HG03159 (cell line): ENCODE data around the gene TMSB4X.
"Not testable (repeated sequence)": the region's sequence is repeated elsewhere in the genome, so short reads cannot be mapped to it uniquely, and the experiment has no call there.

Source experiments
- ATAC-seq: cut with Tn5 transposase; IDR thresholded peaks from one replicate; pipeline ENCODE4 v1.9.1; 2021; ENCODE audit warnings: mild to moderate bottlenecking, moderate library complexity; ENCODE audit not compliant: unreplicated experiment

TMSB4X gene

GRCh38 chrX:12974796-12975669 is at the start of gene TMSB4X:
TSS of gene TMSB4X (plus strand) at chrX:12975110.
- peak; percentile 35 for ATAC-seq

- ATAC-seq, result no peak
Observed at GRCh38 chrX:12929701-12930100, 45.2 kb upstream of the TMSB4X start.

DNA sequence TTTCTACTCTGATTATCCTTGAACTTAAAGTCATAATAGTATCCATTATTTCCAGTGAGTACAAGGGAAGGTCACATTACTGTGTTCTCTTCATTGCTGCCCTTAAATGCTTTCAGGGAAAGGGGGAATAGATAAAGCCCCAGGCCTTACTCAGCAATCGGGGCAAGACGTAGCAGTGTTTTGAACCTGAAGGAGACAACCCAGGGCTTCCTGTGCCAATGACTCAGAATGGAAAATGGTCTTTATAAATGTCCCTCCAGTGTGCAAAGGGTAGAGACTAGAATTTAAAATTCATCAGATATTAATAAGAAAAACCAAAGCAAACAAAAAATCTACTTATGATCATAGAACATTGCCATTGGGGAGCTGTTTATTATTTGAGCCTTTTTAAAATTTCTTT is 44.8 kb upstream of the TMSB4X start:
- no peak for ATAC-seq

DNA sequence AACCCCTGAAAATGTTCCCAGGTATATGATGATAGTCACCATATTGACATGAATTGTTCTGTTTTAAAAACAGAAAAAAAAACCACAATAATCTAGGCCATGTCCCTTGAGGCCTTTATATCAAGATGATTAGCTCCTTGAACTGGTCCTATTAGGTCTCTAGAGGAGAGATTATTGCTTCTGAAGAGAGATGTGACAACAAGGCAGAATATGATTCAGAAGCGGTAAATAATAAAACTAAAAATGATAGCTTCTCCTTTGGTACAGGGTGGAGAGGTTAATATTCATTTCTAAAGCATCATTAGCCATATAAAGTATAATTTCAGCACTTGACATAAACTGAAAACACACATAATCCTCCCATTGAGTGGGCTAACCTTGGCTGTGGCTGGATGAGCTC is 42.7 kb upstream of the TMSB4X start:
- ATAC-seq, result no peak

DNA sequence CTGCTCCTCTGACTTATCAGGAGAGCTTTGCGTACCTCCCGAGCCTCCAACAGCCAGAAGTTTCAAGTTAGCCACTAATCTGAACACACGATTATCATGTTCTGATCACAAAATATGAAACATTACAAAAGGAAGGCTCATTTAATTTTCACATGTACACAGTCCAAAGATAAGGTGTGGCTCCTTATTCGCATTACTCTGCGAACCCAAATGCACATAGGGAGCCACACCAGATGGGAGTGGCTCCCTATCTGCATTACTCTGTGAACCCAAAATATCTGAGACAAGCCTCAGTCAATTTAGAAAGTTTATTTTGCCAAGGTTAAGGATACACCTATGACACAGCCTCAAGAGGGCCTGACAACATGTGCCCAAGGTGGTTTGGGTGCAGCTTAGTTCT is 40.1 kb upstream of the TMSB4X start:
- no peak for ATAC-seq

- ATAC-seq, result no peak
Observed at GRCh38 chrX:12936947-12937346, 38.0 kb upstream of the TMSB4X start.

- ATAC-seq, result not testable (repeated sequence)
Observed at GRCh38 chrX:12940471-12940870, 34.4 kb upstream of the TMSB4X start.

- ATAC-seq, result not testable (repeated sequence)
Observed at GRCh38 chrX:12943592-12943991, 31.3 kb upstream of the TMSB4X start.

- ATAC-seq, result not testable (repeated sequence)
Observed at GRCh38 chrX:12944452-12944851, 30.5 kb upstream of the TMSB4X start.

DNA sequence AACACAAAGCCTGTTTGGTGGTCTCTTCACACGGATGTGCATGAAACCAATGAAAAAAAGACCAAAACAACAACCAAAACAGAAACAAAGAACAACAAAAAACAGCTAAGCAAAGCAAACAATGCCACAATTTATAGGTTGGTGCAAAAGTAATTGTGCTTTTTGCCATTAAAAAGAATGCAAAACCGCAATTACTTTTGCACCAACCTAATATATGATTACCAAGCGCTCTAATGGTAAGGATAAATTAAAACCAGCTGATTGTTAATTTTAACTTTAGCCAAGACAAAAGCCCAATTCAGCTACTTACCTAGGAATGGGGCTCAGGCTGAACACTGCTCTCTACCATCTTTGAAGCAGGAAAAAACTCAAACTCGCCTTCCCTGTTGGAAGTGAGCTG is 29.4 kb upstream of the TMSB4X start:
- ATAC-seq, result no peak

DNA sequence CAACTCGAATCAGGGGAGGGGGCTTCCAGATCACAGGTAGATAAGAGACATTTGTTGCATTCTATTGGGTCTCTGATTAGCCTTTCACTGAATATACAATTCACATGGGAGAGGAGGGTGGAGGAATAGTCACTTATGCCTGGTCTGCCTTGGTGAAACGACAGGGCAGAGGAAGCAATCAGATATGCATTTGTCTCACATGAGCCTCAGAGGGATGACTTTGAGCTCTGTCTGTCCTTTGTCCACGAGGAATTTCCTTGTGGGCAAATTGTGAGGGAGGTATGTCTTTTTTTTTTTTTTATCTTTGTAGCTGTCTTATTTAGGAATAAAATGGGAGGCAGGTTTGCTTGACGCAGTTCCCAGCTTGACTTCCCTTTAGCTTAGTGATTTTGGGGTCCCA is 28.5 kb upstream of the TMSB4X start:
- ATAC-seq, result no peak

DNA sequence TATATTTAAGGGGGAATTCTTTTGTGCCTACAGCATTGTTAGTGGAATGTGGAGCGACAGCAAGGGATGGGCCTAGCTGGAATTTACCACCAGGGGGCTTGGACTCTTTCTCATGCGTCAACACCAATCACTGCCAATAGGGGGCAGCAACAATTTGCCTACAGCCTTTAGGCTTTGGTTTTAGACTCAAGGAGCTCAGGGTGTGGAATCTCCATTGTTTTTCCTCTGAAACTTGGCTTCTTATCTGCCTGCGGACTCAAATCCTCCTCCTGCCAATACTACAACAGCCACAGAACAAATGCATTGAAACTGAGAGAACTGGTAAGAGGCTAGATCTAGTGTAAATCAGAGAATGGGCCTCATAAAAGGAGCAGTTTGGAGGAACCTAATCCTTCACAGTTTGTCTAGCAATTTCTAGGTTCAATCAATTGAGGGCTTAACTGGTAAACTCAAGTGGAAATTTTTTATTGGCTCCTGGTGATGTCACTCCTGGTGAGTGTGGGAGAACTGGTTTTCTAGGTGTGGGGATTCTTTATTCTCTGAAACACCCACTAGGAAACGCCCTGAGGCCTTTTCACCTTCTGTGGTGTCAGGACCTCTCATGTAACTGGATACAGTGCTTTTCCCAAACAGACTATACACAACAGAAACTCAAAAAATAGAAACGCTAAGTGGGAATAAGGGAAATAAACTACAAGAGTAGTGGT is 27.9 kb upstream of the TMSB4X start:
- peak; percentile 30 for ATAC-seq

DNA sequence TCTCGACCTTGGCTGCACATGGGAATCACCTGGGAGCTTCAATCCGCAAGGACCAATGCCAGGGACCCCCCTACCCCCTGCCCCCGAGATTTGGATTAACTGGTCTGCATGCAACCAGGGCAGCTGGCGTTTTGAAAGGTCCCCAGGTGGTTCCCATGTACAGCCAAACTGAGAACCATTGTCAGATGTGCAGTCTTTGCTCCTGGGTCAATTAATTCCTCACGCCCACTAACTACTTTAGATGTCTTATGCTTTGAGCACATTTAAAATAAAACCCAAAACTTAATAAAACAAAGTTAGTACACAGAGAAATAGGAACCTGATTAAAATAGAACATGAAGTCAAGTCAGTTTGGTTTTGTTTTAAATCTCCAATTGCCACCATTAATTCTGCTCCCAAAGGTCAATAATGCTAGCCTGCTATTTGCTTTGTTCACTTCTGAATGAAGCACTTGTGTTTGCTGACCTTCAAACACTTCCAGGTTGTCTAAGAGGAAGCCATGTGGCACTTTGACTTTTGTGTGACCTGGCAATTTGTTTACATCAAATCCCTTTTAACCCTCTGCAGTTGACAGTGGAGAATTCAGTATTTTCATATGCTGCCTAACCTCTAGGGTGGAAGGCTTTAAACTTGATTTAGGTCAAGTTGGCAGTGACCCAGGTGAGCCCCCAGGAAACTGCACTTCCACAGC is 27.2 kb upstream of the TMSB4X start:
- no peak for ATAC-seq

DNA sequence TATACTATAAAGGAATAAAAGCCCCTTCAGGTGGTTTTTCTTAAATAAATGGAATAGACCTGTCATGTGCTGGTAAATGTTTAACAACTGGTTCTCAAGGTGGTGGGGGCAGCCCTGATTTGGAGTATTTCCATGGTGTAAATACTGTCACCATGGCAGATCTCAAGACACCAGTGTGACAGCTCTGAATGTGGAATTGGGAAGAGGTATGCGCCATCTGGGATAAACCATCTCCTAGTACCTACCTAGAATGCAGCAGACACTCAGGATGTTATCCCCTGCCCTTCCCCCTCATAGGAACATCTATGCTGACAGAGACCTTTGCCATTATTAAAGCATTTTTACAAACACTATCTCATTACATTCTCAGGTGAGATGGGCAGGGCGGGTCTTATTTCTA is 26.4 kb upstream of the TMSB4X start:
- no peak for ATAC-seq

DNA sequence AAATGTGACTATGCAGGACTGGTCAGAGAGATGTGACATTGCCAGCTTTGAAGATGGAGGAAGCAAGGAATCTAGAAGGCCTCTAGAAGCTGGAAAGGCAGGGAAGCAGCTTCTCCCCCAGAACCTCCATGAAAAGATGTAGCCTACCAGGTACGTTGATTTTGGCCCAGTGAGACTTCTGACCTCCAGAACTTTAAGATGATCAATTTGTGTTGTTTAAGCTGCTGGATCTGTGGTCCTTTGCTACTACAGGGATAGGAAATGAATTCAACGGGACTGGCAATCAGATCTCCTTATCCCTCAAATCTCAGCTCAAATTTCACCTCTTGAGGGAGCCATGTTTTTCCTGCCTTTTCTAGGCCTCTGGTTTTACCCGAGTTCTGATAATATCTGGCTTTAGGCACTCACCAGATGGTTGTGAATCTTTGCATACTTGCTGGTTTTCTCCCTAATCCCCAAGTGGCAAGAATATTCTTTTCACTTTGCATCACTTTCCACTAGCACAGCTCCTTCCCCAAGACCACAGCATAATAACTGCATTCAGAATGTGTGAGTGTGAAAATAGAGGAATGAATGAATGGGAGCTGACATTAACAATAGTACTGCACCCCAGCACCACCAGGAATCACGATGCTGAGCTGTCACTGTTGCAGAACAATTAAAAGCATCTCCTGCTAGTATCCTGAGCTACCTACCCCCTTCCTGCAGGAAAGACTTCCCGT is 25.5 kb upstream of the TMSB4X start:
- no peak for ATAC-seq

GRCh38 chrX:12949927-12950656 is 24.8 kb upstream of the TMSB4X start:
- ATAC-seq, result peak; percentile 62

DNA sequence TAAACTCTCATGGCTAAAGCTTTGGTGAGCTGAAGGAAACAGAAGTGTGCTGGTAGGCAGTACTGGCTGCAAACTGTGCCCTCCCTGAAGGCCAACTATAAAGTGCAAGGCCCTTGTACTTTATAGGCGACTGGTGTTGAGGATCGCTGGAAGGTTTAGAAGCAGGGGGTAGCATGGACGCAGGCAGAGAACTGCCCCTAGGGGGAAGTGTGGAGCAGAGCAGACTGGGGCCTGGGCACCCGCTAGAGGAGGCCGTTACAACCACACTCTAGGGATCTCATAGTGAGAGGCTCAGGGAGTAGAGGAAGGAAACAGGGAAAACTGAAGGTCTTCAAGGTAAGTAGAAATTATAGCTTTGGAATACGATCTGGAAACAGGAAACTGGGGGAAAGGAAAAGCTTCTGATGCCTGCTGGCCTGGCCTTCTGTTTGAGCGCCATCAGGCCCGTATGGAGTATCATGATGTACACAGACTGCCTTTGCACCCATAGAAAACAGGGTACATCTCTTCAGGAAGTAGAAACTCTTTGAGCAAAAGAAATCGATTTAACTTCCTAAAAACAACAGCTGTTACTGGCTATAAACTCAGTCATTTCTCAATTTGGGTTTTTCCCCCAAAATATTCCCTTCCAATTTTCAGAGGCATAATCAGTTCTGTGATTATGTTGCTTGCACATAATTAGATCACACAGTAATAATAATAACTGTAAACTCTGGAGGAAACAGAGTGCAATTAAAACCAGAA is 23.9 kb upstream of the TMSB4X start:
- ATAC-seq, result peak; percentile 44

- no peak for ATAC-seq
Observed at GRCh38 chrX:12951595-12951975, 23.3 kb upstream of the TMSB4X start.

- no peak for ATAC-seq
Observed at GRCh38 chrX:12953420-12953819, 21.5 kb upstream of the TMSB4X start.

GRCh38 chrX:12954376-12954775 is 20.5 kb upstream of the TMSB4X start:
- ATAC-seq, result no peak
